ENCODE measurements around the gene FSTL1. TPM values are rescaled to one million over a fixed set of nuclear protein-coding genes. Genes with fewer than 3 reads are reported as not detected.

FSTL1 gene
- total and polyA plus RNA-seq, 2 donors, result 27.1 to 53.5 TPM

DNA sequence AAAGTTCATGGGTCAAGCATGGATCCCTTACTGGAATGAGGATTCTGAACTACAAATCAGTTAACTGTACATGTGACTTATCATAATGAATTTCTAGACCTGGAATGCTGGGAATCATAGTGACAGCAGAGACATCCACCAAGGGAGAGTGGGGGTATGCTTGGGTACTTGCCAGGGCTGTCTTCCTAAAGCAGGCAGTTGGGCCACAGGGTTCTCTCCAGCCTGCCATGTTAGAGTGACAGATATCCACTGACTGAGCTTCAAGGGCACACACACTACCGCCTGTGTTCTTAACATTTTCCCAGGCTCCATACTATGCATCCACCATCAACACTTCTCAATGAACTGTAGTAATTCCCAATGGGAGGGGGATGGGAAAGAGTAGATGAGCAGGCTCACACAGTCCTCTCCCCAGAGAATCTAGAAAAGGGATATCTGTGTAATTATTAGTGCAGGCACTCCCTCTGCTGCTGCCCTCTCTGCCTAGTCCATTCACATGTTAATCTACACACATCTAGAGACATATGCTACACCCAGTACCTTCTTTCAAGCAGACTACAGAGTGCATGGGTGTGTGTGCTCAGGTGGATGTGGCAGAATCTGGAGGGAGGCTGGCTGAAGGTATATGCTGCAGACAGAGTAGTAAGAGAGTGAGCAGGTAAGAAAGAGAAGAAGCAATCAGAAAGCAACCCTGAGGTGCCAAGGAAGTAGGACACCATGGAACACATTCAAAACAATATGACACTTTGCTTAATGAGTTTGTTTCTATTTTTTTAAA is 3.7 kb downstream of the FSTL1 start:
- WGBS, result 96% methylated on average over 1 of the region's 1 CpG
- H3K9me3 ChIP-seq (ENCODE audit: control insufficient read depth in 2 of 2, insufficient read depth in 1 of 2, low read length in 1 of 2), result no peaks in the 10 kb centered on the region
- no peak overlapping the region for H3K27ac ChIP-seq (ENCODE audit: low read depth in 1 of 2, low read length in 1 of 2)
- DNase-seq (ENCODE audit: low read depth in 6 of 9, low spot score in 9 of 9), result no peak
- H3K4me1 ChIP-seq (ENCODE audit: control insufficient read depth in 2 of 2, insufficient read depth in 2 of 2, low read length in 2 of 2), result peaks cover 4 to 7% of the 10 kb centered on the region in 2 donors
- H3K36me3 ChIP-seq (ENCODE audit: control insufficient read depth in 2 of 2, insufficient read depth in 2 of 2, low read length in 1 of 2), result no peaks in the 10 kb centered on the region
- H3K27me3 ChIP-seq (ENCODE audit: control insufficient read depth in 2 of 2, insufficient read depth in 1 of 2, low read length in 1 of 2), result peaks cover 4 to 43% of the 10 kb centered on the region in 2 donors
- no peak overlapping the region for H3K4me3 ChIP-seq (ENCODE audit: low read length in 2 of 2)

DNA sequence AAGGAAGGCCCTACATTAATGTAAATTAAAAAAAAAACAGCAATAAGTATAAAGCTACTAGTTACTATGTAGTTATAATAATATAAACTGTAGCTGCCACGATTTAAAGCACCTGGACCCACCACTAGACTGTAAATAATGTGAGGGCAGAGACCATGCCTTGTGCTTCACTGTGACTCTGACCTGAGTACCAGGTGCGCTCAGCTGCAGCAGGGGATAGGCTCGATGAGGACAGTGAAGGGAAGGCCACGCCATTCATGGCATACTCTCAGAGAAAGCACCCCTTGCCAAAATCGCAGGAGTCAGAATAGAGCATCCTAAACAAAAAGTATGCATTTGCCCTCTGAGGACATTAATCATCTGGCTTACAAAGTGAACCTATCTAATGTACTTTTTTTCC is 5.1 kb downstream of the FSTL1 start:
- H3K27me3 ChIP-seq (ENCODE audit: control insufficient read depth in 2 of 2, insufficient read depth in 1 of 2, low read length in 1 of 2), result peaks cover 0 to 29% of the 10 kb centered on the region in 2 donors
- H3K4me3 ChIP-seq (ENCODE audit: low read length in 2 of 2), result no peak overlapping the region
- H3K36me3 ChIP-seq (ENCODE audit: control insufficient read depth in 2 of 2, insufficient read depth in 2 of 2, low read length in 1 of 2), result no peaks in the 10 kb centered on the region
- H3K4me1 ChIP-seq (ENCODE audit: control insufficient read depth in 2 of 2, insufficient read depth in 2 of 2, low read length in 2 of 2), result peaks cover 4 to 6% of the 10 kb centered on the region in 2 donors
- no peak for DNase-seq (ENCODE audit: low read depth in 6 of 9, low spot score in 9 of 9)
- H3K27ac ChIP-seq (ENCODE audit: low read depth in 1 of 2, low read length in 1 of 2), result no peak overlapping the region
- WGBS, result 95% methylated on average over 5 of the region's 5 CpGs
- H3K9me3 ChIP-seq (ENCODE audit: control insufficient read depth in 2 of 2, insufficient read depth in 1 of 2, low read length in 1 of 2), result no peaks in the 10 kb centered on the region

DNA sequence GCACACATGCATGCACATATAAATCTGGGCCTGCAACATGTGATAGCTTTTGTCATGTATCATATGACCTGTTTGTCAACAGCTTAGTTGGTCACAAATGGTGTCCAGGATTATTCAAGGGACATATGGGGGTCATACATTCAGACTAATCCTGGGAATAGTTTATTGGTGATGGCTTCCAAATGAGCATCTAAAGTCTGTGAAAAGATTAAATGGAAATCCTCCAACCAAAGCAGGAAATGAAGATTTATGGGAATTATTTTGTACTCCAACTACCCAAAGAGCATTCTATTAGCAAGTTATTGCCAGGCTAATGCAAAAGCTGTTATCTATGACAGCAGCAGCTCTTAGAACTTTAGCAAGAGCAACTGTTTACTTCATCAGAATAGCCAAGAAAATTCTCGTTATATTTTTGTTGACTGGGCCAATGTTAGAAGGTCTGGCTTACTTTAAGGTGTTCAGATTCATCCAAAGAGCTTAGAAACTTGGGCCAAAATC is 7.1 kb downstream of the FSTL1 start:
- Histone ChIP-seq H3K4me3 (ENCODE audit: low read length in 2 of 2) (no peak overlapping the region), H3K9me3 (ENCODE audit: control insufficient read depth in 2 of 2, insufficient read depth in 1 of 2, low read length in 1 of 2) (no peaks in the 10 kb centered on the region), H3K27me3 (ENCODE audit: control insufficient read depth in 2 of 2, insufficient read depth in 1 of 2, low read length in 1 of 2) (peaks cover 0 to 9% of the 10 kb centered on the region in 2 donors), H3K27ac (ENCODE audit: low read depth in 1 of 2, low read length in 1 of 2) (no peak overlapping the region), H3K36me3 (ENCODE audit: control insufficient read depth in 2 of 2, insufficient read depth in 2 of 2, low read length in 1 of 2) (no peaks in the 10 kb centered on the region), H3K4me1 (ENCODE audit: control insufficient read depth in 2 of 2, insufficient read depth in 2 of 2, low read length in 2 of 2) (no peaks in the 10 kb centered on the region)
- DNase-seq (ENCODE audit: low read depth in 6 of 9, low spot score in 9 of 9), result no peak
- WGBS, result 93% methylated on average over 1 of the region's 1 CpG

DNA sequence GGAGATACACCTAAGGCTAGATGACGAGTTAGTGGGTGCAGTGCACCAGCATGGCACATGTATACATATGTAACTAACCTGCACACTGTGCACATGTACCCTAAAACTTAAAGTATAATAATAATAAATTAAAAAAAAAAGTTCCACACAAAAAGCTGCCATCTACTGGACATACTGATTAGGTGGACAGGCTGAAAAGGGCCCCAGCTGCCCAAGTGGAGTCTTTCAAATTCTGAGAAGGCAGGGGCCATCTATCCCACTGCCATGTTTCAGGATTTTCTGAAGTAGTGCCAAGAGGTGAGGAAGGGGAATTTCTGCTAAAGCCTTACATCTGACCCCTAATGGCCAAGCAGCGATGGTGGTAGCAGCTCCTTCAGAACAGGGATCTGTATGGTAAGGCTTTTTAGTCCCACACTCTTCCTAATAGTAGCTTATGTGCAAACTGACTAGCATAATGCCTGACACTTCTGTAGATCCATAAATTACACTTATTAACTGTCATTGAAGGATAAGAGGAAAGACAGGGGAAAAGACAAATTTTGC is 7.7 kb downstream of the FSTL1 start:
- Histone ChIP-seq H3K36me3 (ENCODE audit: control insufficient read depth in 2 of 2, insufficient read depth in 2 of 2, low read length in 1 of 2) (no peaks in the 10 kb centered on the region), H3K27me3 (ENCODE audit: control insufficient read depth in 2 of 2, insufficient read depth in 1 of 2, low read length in 1 of 2) (peaks cover 0 to 6% of the 10 kb centered on the region in 2 donors), H3K4me1 (ENCODE audit: control insufficient read depth in 2 of 2, insufficient read depth in 2 of 2, low read length in 2 of 2) (no peaks in the 10 kb centered on the region), H3K4me3 (ENCODE audit: low read length in 2 of 2) (no peak overlapping the region), H3K27ac (ENCODE audit: low read depth in 1 of 2, low read length in 1 of 2) (no peak overlapping the region), H3K9me3 (ENCODE audit: control insufficient read depth in 2 of 2, insufficient read depth in 1 of 2, low read length in 1 of 2) (no peaks in the 10 kb centered on the region)
- DNase-seq (ENCODE audit: low read depth in 6 of 9, low spot score in 9 of 9), result no peak
- 98% methylated on average over 1 of the region's 2 CpGs for WGBS

DNA sequence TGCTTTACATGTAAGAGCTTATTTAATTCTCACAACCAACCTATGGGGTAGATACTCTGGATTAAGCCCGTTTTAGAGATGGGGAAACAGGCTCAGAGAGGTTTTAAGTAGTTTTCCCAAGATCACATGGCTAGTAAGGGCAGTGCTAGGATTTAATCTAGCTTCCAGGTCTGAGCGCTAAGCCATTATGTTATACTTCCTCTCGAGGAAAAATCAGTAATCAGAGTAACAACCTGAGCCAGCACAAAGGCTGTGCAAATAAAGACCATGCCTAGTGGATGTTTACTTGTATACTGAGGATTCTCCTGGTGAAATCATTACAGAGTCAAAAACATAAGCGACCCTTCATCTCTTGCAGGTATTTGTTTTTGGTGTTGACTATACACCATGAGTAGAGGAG is 9.0 kb downstream of the FSTL1 start:
- WGBS, result 95% methylated on average over 4 of the region's 4 CpGs
- DNase-seq (ENCODE audit: low read depth in 6 of 9, low spot score in 9 of 9), result no peak
- Histone ChIP-seq H3K27me3 (ENCODE audit: control insufficient read depth in 2 of 2, insufficient read depth in 1 of 2, low read length in 1 of 2) (no peaks in the 10 kb centered on the region), H3K4me1 (ENCODE audit: control insufficient read depth in 2 of 2, insufficient read depth in 2 of 2, low read length in 2 of 2) (no peaks in the 10 kb centered on the region), H3K36me3 (ENCODE audit: control insufficient read depth in 2 of 2, insufficient read depth in 2 of 2, low read length in 1 of 2) (no peaks in the 10 kb centered on the region), H3K27ac (ENCODE audit: low read depth in 1 of 2, low read length in 1 of 2) (no peak overlapping the region), H3K4me3 (ENCODE audit: low read length in 2 of 2) (no peak overlapping the region), H3K9me3 (ENCODE audit: control insufficient read depth in 2 of 2, insufficient read depth in 1 of 2, low read length in 1 of 2) (no peaks in the 10 kb centered on the region)

DNA sequence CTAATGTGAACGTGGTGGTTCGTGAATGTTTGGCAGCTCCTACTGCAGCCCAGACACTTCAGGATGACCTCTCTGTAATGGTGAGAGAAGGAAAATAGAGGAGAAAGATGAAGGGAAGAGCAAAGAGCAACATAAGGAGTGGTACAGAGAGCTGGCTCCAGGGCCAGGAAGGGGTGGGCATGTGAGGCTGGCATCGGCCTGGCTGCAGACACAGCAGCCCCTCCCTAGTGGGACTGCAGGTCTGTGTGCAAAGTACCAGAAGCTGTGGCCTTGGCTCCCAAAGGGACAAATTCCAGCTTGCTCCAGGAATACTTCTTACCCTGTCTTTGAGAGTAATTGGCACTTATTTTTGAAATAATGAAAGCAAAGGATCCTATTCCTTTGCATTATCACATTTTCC is 10.0 kb downstream of the FSTL1 start:
- Histone ChIP-seq H3K4me3 (ENCODE audit: low read length in 2 of 2) (no peak overlapping the region), H3K36me3 (ENCODE audit: control insufficient read depth in 2 of 2, insufficient read depth in 2 of 2, low read length in 1 of 2) (no peaks in the 10 kb centered on the region), H3K27me3 (ENCODE audit: control insufficient read depth in 2 of 2, insufficient read depth in 1 of 2, low read length in 1 of 2) (no peaks in the 10 kb centered on the region), H3K27ac (ENCODE audit: low read depth in 1 of 2, low read length in 1 of 2) (no peak overlapping the region), H3K4me1 (ENCODE audit: control insufficient read depth in 2 of 2, insufficient read depth in 2 of 2, low read length in 2 of 2) (no peaks in the 10 kb centered on the region), H3K9me3 (ENCODE audit: control insufficient read depth in 2 of 2, insufficient read depth in 1 of 2, low read length in 1 of 2) (no peaks in the 10 kb centered on the region)
- WGBS, result 96% methylated on average over 3 of the region's 3 CpGs
- no peak for DNase-seq (ENCODE audit: low read depth in 6 of 9, low spot score in 9 of 9)

DNA sequence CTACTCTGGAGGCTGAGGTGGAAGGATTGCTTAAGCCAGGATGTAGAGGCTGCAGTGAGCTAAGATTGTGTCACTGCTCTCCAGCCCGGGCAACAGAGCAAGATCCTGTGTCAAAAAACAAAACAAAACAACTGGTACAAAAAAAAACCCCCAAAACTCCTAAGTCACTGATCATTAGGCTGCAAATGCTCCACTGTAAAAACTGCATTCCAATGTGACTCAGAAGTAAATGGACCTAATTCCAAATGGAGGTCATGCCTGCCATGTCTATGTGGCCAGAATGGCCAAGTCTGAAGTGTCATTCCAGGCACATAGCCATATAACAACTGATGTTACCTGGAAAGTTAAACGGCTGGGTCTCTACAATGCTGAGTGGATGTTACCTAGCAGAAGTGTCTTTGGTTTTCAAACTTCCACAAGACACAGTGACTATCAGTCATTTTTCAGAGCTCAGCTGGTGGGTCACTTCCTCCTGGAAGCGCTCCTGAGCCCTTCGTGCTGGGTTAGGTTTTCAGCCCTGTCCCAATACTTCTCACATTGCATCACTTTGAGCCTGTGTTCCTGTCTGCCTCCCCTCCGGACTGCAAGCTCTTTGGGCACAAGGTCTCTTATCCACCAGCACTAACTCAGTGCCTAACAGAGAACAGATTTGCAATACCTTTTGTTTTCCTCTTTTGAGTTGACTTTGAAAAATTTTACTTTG is 10.6 kb downstream of the FSTL1 start:
- Histone ChIP-seq H3K27ac (ENCODE audit: low read depth in 1 of 2, low read length in 1 of 2) (no peak overlapping the region), H3K9me3 (ENCODE audit: control insufficient read depth in 2 of 2, insufficient read depth in 1 of 2, low read length in 1 of 2) (no peaks in the 10 kb centered on the region), H3K4me3 (ENCODE audit: low read length in 2 of 2) (no peak overlapping the region), H3K4me1 (ENCODE audit: control insufficient read depth in 2 of 2, insufficient read depth in 2 of 2, low read length in 2 of 2) (no peaks in the 10 kb centered on the region), H3K36me3 (ENCODE audit: control insufficient read depth in 2 of 2, insufficient read depth in 2 of 2, low read length in 1 of 2) (no peaks in the 10 kb centered on the region), H3K27me3 (ENCODE audit: control insufficient read depth in 2 of 2, insufficient read depth in 1 of 2, low read length in 1 of 2) (no peaks in the 10 kb centered on the region)
- 93% methylated on average over 5 of the region's 5 CpGs for WGBS
- no peak for DNase-seq (ENCODE audit: low read depth in 6 of 9, low spot score in 9 of 9)

DNA sequence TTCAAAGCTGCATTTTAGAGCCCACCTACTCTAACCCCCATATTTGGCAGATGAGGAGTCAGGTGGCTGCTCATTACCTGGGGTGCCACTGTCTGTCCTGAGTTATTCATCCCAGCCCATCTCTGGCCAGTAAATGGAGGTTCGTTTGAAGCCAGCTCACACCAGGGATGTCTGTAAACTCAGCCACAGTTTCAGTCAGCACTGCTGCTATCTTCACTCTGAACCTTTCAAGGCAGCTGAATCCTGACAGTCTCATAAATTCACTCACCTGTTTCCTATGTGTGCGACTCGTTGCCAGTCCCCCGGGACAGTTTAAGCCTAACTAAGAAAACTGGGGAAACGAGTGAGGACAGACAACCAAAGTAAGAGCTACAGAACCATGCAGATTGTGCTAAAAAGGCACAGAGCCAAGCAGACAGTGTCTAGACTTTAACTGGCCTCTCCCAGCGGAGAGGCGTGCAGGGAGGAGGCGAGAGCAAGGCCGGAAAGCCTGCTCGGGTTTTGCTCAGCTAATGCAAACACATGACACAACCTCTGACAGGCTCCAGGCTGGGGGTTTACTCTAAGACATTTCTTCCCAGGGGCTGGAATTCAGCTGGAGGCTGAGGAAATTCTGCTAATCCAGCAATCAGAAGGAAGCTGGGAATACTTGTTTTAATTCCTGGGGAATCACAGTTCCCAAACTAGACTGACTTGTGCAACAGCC is 12.0 kb downstream of the FSTL1 start:
- no peak for DNase-seq (ENCODE audit: low read depth in 6 of 9, low spot score in 9 of 9)
- Histone ChIP-seq H3K9me3 (ENCODE audit: control insufficient read depth in 2 of 2, insufficient read depth in 1 of 2, low read length in 1 of 2) (no peaks in the 10 kb centered on the region), H3K27me3 (ENCODE audit: control insufficient read depth in 2 of 2, insufficient read depth in 1 of 2, low read length in 1 of 2) (no peaks in the 10 kb centered on the region), H3K4me1 (ENCODE audit: control insufficient read depth in 2 of 2, insufficient read depth in 2 of 2, low read length in 2 of 2) (no peaks in the 10 kb centered on the region), H3K27ac (ENCODE audit: low read depth in 1 of 2, low read length in 1 of 2) (no peak overlapping the region), H3K36me3 (ENCODE audit: control insufficient read depth in 2 of 2, insufficient read depth in 2 of 2, low read length in 1 of 2) (no peaks in the 10 kb centered on the region), H3K4me3 (ENCODE audit: low read length in 2 of 2) (no peak overlapping the region)
- WGBS, result 88% methylated on average over 10 of the region's 10 CpGs

DNA sequence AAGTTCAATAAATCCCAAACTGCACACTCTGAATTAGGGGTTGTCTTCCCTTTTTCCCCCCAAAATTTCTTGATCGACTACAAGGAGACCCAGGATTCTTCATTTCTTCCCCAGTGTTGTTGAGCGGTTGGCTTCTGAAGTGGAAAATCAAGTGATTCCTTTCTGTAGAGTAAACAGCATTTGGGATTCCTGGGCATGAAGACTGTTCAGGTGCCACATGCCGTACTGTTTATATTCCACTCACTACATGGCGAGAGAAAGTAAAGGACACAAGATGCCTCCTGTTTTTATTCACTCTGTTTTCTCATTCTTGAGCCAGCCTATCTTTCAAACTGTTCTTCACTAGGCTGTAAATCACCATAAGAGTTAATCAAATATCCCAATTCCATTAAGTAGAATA is 12.6 kb downstream of the FSTL1 start:
- Histone ChIP-seq H3K9me3 (ENCODE audit: control insufficient read depth in 2 of 2, insufficient read depth in 1 of 2, low read length in 1 of 2) (no peaks in the 10 kb centered on the region), H3K36me3 (ENCODE audit: control insufficient read depth in 2 of 2, insufficient read depth in 2 of 2, low read length in 1 of 2) (no peaks in the 10 kb centered on the region), H3K4me1 (ENCODE audit: control insufficient read depth in 2 of 2, insufficient read depth in 2 of 2, low read length in 2 of 2) (no peaks in the 10 kb centered on the region), H3K4me3 (ENCODE audit: low read length in 2 of 2) (no peak overlapping the region), H3K27ac (ENCODE audit: low read depth in 1 of 2, low read length in 1 of 2) (no peak overlapping the region), H3K27me3 (ENCODE audit: control insufficient read depth in 2 of 2, insufficient read depth in 1 of 2, low read length in 1 of 2) (no peaks in the 10 kb centered on the region)
- 99% methylated on average over 4 of the region's 4 CpGs for WGBS
- no peak for DNase-seq (ENCODE audit: low read depth in 6 of 9, low spot score in 9 of 9)
